GM21576 (cell line): ENCODE results near the gene SIDT1.
A peak's percentile ranks its signal among the peaks of the same experiment; 100 is the strongest.

Experiments
- ATAC-seq: cut with Tn5 transposase; IDR thresholded peaks from one replicate; pipeline ENCODE4 v1.9.1; 2021; ENCODE audit warnings: mild to moderate bottlenecking, moderate library complexity; ENCODE audit not compliant: unreplicated experiment

Gene SIDT1

DNA sequence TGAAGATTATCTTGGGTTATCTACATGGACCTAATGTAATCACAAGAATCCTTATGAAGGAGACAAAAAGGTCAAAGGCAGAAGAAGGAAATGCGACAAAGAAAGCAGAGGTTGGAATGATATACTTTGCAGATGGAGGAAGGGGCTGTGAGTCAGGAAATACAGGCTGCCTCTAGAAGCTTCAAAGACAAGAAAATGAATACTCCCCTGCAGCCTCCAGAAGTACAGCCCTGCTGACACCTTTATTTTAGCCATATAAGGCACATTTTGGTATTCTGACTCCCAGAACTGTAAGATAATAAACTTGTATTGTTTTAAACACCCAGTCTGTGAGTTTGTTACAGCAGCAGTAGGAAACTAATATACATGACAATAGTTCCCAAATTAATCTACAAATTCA is 58.6 kb downstream of the SIDT1 start:
- ATAC-seq, result no peak

DNA sequence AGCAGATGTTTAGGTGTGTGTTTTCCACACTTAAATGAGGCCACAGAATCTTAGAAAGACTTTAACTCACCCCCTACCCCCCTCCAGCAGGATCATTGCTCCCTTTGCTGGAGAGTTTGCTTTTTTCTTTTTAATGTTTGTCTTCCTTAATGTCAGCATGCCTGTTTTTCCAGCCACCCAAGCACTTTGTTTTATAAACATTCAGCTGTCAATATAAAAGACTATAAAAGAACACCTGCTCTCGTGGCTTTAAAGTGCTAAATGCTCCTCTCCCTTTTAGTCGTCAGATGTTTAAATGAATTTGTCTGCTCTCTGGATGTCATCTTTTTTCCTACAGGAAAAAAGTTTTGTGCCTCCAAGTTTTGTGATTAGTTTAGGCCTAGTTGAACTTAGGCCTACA is 61.7 kb downstream of the SIDT1 start:
- ATAC-seq, result no peak

DNA sequence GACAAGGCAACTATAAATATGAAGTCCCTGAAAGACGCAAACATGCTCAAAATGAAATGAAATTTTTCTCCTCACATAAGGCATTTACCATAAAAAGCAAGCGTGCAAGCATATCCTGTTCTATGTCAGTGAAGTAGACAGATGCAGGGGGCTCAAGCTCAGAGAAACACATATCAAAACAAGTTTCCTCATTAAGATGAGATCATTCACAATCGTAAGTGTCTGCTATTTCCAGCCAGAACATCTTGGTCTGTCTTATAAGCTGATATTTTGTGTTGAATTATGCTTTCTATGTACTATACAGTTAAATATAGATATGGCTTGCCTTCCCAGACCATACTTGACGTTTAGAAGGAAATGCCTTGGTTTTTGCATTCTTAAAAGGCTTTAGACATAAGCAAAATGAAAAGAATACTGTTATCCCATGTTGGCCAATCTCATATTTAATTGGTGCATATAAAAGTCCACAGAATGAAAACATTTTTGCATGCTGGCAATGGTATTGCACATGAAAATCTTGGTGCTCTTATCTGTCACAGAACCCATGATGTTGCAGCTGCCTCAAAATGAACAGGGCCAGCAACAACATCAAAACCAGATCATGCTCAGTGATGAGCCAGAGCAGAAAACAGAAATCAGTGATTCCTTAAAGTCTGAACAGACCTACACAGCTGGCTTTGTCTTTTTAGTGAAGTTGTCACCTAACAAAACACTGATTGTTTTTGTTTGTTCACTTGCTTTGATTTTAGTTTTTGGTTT is 65.4 kb downstream of the SIDT1 start:
- no peak for ATAC-seq

DNA sequence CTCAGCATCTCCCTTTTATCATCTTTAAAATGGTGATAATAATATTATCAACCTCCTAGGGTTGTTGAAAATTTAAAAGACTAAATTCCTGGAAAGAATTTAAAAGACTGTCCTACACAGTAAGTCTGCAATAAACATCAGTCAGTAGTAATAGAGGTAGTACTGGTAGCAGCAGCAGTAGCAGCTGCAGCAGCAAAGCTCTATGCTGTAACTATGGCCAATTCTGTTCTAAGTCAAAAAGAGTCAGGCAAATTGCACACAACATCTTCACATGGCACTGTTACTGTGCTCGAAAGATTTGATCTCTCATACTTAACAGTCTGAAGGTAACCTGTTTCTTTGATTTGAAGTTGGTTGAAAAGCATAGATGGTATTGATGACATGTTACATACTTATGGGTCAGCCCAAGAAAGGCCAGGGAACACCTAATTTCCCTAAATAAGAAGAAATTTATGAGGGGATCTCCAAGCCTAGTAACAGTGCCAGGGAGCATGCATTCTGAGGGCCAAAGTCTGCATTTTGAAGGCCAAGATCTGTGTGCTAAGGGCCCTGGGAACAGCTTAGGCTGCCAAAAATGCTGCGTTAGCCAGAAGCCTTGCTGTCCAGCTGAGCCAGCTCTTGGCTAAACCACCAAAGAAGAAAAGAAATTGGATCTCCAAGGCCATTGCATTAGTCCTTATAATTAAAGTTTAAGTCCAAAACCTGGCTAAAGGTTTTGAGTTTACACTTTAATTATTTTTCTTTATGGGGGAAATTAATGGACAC is 68.2 kb downstream of the SIDT1 start:
- ATAC-seq, result no peak

DNA sequence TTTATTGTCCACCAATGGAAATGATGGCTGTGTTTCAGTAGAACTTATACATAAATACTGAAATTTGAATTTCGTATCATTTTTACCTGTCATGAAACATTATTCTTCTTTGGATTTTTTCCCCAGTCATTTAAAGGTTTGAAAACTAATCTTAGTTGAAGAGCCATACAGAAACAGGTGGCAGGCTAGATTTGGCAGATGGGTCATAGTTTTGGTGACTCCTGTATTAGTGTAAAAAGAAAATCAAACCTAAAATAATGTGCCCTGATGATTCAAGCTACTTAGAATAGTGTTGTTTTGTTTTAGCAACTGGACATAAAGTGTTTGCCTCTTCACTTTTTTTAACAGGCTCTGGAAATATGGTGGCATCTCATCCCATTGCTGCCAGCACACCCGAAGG is 68.9 kb downstream of the SIDT1 start:
- ATAC-seq, result no peak

DNA sequence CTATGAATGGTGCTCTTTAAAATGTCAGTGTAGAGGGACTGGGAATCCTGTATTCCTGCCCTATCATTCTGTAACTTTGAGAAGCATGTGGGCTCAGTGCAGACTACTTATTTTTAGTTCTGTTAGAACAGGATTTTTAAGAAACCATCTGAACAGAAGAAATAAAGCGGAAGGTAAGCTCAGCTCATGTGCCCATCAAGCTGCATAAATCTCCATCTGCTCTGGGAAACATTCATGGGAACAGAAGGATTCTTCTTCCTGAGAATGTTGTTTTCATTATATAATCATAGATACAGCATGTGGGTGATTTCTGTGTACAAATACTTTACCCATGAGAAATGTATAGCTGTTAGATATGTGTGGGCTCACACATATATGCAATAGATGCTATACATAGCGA is 69.9 kb downstream of the SIDT1 start:
- ATAC-seq, result no peak

DNA sequence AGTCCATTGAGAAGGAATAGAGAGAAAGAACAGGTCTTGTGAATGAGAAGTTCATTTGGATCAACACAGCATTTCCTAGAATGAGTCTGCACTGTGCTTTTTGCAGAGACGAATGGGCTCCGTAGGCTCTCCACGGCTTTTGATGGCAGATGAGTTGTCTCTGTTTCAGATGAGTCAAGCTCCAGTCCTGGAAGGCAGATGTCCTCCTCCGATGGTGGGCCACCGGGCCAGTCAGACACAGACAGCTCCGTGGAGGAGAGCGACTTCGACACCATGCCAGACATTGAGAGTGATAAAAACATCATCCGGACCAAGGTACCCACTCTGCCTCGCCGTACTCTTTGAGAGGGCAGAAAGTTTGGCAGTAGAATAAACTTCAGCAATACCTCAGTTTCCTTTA is 70.5 kb downstream of the SIDT1 start:
- no peak for ATAC-seq

DNA sequence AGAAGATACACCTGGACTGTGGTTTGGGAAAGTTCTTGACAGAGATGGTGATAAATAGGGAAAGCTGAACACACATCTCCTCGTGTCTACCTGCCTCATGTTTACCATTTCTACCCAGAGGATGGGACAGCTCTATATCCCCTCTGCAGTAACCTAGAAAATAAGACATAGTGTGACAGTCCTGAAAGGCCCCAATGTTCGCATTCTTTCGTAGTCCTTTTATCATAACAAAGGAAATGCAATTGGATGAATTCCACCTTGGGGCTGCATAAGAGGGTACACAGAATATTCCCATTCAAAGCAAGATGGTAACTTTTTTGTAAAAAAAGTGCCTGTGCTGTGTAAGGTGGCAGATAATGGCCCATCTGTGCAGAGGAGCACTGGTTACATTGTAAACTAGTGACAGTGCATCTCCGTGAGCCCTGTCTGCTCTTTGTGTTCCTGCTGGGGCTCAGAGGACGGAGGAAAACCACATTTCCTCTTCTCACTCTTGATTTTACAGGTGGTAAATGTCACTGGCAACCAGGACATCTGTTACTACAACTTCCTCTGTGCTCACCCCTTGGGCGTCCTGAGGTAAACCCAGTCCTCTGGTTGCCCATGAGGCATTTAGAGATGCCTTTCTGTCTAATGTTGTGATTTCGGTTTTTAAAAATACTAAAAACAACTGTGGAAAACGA is 74.3 kb downstream of the SIDT1 start:
- peak; percentile 98 for ATAC-seq

DNA sequence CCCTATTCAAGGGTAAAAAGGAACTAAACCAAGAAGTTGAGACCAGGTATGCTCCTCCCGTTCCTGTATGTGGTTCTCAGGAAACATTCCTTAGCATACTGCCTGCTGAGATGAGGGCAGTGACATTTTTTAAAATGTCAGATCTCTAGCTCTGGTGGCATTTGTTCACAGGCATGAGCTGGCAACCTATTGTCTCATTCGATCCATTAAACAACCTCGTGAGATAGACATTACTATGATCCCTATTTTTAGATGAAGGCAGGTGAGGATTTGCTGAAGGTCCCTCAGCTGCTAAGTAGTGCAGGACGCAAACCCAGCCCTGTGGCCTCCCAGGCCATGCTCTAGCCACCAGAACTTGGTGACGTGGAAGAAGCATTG is 74.9 kb downstream of the SIDT1 start:
- peak; percentile 7 for ATAC-seq

DNA sequence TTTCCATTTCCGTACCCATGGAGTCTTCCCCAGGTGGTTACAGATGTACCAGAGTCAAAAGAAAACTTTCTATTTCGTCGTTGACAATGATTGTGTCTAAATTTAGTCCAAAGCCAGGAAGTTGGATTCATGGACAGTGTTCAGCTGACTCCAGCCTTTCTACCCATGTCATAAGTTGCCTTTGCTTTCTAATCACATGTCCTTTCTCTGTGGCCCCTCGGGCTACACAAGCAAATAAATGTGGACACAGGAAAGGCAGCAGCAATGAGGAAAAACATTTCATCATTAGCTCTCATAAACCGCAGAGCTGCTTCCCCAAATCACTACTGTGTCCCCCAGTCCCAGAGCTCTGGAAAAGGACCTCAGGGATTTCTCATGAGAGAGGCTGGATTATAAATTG is 82.0 kb downstream of the SIDT1 start:
- ATAC-seq, result no peak

DNA sequence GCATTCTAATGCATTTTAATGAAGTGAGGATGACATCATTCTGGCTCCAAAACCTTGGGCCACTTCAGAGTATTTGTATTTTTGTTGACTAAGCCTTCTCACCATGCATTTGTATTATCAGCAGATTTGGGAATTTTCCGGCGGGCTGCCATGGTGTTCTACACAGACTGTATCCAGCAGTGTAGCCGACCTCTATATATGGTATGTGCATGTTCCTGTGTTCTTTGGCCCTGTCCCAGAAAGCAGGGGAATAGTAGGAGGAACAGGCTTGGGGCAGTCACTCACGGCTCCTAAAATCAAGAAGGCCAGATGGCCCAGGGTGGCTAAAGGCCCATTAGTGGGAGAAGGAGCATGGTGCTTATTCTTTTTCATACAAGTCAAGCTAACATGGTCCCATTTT is 83.6 kb downstream of the SIDT1 start:
- no peak for ATAC-seq

DNA sequence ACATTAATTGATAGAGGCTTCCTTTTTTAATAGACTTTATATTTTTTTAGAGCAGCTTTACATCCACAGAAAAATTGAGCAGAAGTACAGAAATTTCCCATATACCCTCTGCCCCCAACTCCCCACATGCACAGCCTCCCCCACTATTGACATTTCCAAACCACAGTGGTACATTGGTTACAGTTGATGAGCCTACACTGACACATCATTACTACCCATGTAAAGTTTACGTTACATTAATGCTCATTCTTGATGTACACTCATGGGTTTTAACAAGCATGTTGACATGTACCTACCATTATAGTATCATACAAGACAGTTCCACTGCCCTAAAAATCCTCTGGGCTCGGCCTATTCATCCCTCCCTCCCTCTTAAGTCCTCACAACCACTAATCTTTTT is 85.4 kb downstream of the SIDT1 start:
- ATAC-seq, result no peak

DNA sequence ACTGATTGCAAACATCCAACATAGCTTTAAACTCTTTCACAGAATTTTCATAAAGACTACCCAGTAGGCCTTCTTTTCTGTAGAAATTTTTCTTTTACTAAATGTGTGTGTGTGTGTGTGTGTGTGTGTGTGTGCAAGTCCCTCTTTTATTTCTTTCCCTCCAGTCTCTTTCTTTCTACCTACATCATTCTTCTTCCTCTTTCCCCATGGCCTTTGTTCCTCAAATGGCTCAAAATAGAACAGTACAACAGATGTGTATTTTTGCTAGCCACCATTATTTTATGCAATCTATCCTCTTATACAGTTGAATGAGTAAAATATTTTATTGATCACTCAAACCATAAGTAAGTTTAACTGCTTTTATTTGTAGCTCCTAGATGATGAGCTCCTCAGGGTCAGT is 87.7 kb downstream of the SIDT1 start:
- ATAC-seq, result no peak

DNA sequence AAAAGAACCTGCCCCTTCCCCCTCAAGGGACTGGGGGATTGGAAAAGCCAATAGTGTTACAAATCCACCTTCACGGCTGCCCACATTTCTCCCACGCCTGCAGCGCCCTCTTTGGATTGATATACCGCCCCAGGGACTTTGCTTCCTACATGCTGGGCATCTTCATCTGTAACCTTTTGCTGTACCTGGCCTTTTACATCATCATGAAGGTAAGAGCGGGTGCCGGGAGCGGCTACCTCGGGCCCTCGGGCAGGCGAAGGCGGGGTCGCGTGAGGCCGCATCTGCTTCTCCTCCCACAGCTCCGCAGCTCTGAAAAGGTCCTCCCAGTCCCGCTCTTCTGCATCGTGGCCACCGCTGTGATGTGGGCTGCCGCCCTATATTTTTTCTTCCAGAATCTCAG is 91.0 kb downstream of the SIDT1 start:
- ATAC-seq, result no peak

DNA sequence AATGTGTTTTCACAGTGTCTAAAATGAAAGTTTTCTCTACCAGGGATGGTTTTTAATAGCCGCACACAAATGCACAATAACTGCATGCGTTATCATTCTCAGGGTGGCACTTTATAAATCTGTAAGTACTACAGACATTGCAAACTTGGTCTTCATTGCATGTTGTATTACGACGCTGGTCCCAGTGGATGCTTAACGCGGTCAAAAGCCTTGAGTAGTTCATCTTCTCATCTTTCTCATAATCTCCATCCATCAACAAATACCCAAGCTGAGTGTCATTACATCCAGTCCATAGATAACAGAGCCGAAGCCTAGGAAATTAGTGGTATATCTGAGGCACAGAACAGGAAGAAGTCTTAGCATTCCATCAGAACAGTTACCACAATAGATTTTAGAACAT is 91.5 kb downstream of the SIDT1 start:
- no peak for ATAC-seq

DNA sequence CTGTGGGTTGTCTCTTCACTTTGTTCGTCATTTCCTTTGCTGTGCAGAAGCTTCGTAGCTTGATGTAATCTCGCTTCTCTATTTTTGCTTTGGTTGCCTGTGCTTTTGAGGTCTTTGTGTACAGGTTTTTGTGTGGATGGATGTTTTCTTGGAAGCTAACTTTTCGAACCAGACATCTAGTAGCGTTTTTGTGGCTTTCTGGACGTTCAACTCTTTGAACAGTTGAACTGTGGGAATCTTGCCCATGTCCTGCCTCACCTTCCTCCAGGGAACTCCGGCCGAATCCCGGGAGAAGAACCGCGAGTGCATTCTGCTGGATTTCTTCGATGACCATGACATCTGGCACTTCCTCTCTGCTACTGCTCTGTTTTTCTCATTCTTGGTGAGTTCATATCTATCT is 93.5 kb downstream of the SIDT1 start:
- ATAC-seq, result no peak

DNA sequence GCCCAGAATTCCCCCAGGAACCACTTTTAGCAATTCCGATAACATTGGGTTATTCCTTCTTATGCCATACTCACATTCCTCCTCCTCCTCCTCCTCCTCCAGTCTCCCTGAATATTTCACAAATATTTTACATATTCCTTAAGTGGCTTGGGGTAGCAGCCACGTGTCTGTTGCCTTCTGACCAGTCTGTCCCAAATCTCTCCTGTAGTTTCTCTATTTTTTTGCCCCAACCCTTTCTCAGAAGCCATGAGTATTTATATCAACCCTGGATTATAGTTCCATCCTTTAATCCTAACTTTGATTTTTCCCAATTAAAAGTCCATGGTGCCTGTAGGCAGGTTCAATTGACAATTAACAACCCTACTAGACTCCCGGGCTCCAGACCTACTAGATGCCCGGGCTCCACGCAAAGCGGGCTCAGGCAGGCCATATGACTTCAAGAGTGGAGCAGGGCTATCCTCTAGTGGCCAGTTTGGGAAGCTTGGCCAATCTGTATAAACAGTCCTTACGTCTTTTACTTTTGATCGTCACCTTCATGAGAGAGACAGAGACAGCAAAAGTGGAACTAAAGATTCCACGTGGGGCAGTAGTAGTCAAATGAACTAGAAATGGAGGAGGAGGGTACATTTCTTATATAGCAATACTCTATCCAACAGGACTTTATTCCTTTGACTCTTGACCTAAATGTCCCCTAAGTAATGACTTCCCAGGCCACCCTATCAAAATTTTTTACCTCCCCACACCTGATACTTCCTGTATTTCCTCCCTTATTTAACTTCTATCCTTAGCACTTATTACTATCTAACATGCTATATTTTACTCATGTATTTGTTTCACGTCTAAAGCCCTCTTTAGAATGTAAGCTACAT is 94.4 kb downstream of the SIDT1 start:
- ATAC-seq, result peak; percentile 55

DNA sequence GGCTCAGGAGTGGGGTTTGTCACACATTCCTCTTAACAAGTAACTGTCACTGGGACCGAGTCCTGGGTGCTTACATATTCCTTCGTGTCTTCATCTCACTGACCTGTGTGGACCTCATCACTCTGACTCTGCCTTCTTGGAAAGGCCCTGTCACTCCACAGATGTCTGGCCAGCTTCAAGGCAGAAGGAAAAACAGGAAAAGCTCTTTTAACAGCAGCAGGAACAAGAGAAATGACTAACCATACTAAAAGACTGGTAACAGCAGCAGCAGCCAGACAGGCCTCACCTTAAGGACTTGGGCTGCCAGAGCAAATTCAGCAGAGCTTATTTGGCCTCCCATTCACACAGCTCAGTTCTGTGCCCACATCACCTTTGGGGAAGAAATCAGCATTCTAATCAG is 96.0 kb downstream of the SIDT1 start:
- no peak for ATAC-seq

DNA sequence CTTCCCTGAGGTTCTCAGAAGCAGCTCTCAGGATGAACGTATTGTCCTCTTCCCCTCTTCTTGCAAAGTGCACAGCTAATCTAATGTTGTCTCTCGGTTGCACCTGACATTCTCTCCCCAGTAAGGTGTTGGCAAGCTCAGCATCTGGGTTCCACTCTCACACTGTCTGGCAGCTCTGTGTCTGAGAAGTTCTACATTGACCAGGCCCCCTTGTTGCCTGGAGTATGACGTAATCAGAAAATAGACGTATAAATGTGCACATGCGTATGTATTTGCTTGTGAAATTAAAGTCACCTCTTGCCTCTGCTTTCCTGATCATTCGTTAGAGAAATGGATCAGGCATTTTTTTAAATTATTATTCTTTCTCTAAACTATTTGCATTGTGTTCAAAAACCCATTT is 96.4 kb downstream of the SIDT1 start:
- no peak for ATAC-seq

DNA sequence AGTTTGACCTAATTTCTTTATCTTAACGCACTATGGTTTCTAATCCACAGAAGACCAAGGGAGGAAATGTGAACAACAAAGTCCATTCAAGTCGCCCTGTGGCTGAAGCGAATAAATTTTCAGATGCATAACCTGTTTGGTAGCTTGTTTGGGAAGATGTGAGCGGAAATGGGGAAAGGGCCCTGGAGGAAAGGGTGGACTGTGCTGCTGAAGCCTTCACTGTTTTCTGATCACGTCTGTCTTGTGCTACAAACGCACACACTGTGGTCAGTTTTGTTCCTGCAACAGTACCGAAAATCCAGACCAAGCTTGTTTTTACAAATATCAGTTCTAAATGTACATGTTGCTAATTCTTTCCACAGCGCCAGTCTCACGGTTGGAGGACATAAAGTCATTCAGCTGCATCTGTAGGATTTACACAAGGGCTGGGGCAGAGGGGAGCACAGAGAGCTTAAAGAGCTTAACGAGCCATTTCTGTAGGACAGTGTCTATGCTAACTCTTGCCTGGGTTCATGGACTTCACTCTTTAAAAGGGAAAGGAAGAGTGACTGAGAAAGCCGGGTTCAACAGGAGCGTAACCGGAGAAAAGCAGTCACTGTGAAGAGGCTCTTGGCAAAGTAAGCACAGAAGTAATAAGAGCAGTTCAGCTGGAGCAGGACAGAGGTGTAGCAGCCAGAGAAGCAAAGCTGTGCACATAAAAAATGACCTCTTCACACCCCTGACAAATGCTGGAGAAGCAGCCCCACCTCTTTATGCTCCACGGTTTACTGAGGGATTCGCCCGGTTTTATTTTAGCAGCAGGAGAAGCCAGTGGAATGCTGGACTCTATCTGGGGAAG is 97.4 kb downstream of the SIDT1 start:
- ATAC-seq, result no peak
